ENCODE results near the gene PSMB5. TPM values are rescaled to one million over a fixed set of nuclear protein-coding genes. Genes with fewer than 3 reads are reported as not detected.
A peak's percentile ranks its signal among the peaks of the same experiment; 100 is the strongest.

The PSMB5 gene
- total and polyA plus RNA-seq, 4 experiments from 2014 or later = 31.4 to 56.6 (median 43.3) TPM

DNA sequence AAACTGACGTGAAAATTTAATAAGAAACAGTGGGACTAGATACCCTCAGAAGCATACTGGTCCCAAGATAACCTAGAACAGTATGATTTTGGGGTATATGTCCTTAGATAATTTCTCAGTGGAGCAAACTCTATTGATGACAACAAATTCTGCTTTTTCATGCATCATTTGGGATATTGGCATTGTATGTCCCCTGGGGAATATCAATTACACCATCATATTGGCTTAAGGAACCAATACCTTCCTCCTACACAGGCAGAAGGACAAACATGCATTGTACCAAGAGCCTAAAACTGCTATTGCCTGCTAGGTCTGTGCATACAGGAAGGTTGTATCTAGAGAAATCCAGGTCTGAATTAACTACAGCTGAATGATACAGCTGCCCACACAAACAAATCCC is 40.2 kb upstream of the PSMB5 start:
- Histone ChIP-seq H3K4me1 (ENCODE audit: insufficient read depth, low read length) (peaks cover 22% of the 10 kb centered on the region), H3K9me3 (ENCODE audit: control insufficient read depth in 1 of 2, low read length in 2 of 2) (no peaks in the 10 kb centered on the region), H3K27me3 (ENCODE audit: insufficient read depth, low read length) (no peaks in the 10 kb centered on the region), H3K36me3 (ENCODE audit: insufficient read depth, low read length) (peaks cover 69% of the 10 kb centered on the region), H3K4me3 (ENCODE audit: low read length in 2 of 2) (no peak overlapping the region), H3K27ac (ENCODE audit: low read depth, low read length) (no peak overlapping the region)
- Mint-ChIP-seq H3K4me1 (peaks cover 17 to 25% (median 24%) of the 10 kb centered on the region in 4 donors), H3K9me3 (no peaks in the 10 kb centered on the region), H3K27ac (peak overlapping the region in 1 of 7 donors; percentile 23), H3K4me3 (no peak overlapping the region), H3K27me3 (no peaks in the 10 kb centered on the region), H3K36me3 (peaks cover 39 to 78% of the 10 kb centered on the region in 2 donors)
- CTCF ChIA-PET (ENCODE audit: partially characterized antibody) = interaction anchor here (0.7 to 1.9 kb wide), 4 partner anchors 17 to 113 kb away, joined by 3 to 7 read pairs (median 3); partner anchors contain the start of genes ACIN1 and C14orf119
- intact Hi-C loops (cut with micrococcal nuclease) = no loop called here
- POLR2A ChIA-PET (ENCODE audit: partially characterized antibody) = no interaction called here
- DNase-seq = no peak

DNA sequence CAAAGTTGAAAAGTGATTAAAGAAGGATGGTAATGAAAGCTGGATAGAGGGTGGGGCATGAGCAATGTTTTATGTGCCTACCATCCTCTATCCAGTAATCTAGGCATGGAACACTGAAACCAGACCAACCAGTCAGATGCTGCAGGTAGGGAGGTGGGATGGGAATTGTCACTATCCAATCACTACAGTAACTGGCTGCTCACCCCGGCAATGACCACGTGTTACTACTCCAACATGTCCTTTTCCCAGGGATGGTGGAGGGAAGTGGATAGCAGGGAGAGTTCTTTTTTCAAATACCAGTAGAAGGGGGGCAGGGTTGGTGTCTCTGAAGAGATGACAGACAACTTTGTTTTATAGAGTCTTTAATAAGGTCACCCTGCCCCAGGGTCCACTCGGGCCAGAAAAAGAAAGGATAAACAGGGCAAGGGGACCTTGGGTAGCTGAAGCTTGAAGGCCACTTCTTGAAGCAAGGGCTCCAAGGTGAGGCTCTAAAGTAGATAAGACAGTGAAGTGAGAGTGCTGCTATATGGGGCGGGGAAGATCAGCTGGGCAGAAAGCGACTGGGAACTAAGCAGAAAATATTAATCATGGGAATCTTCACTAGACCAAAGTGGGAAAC is 37.3 kb upstream of the PSMB5 start:
- intact Hi-C loops (cut with micrococcal nuclease) = no loop called here
- peaks cover 21 to 36% (median 30%) of the 10 kb centered on the region in 4 donors for H3K4me1 Mint-ChIP-seq
- Histone ChIP-seq H3K27me3 (ENCODE audit: insufficient read depth, low read length) (no peaks in the 10 kb centered on the region), H3K4me1 (ENCODE audit: insufficient read depth, low read length) (peaks cover 28% of the 10 kb centered on the region), H3K36me3 (ENCODE audit: insufficient read depth, low read length) (peaks cover 56% of the 10 kb centered on the region), H3K4me3 (ENCODE audit: low read length in 2 of 2) (no peak overlapping the region), H3K9me3 (ENCODE audit: control insufficient read depth in 1 of 2, low read length in 2 of 2) (no peaks in the 10 kb centered on the region), H3K27ac (ENCODE audit: low read depth, low read length) (peak overlapping the region; percentile 69)
- no peak for DNase-seq
- POLR2A ChIA-PET (ENCODE audit: partially characterized antibody) = interaction anchor here (0.6 to 2.5 kb wide), 11 partner anchors 8 to 142 kb away, joined by 3 to 29 read pairs (median 3); partner anchors contain the start of genes ACIN1, C14orf119, CEBPE and PRMT5
- H3K27ac Mint-ChIP-seq = peak overlapping the region; percentile 89 to 98 (median 95)
- peaks cover 21 to 69% of the 10 kb centered on the region in 2 donors for H3K36me3 Mint-ChIP-seq
- no peaks in the 10 kb centered on the region for H3K9me3 Mint-ChIP-seq
- H3K4me3 Mint-ChIP-seq = peak overlapping the region; percentile 93 to 99 (median 94)
- CTCF ChIA-PET (ENCODE audit: partially characterized antibody) = interaction anchor here (1.1 to 3.7 kb wide), 16 partner anchors 9 to 308 kb away, joined by 3 to 40 read pairs (median 6); partner anchors contain the start of genes ACIN1, AJUBA, C14orf119 and CDH24
- H3K27me3 Mint-ChIP-seq = no peaks in the 10 kb centered on the region

DNA sequence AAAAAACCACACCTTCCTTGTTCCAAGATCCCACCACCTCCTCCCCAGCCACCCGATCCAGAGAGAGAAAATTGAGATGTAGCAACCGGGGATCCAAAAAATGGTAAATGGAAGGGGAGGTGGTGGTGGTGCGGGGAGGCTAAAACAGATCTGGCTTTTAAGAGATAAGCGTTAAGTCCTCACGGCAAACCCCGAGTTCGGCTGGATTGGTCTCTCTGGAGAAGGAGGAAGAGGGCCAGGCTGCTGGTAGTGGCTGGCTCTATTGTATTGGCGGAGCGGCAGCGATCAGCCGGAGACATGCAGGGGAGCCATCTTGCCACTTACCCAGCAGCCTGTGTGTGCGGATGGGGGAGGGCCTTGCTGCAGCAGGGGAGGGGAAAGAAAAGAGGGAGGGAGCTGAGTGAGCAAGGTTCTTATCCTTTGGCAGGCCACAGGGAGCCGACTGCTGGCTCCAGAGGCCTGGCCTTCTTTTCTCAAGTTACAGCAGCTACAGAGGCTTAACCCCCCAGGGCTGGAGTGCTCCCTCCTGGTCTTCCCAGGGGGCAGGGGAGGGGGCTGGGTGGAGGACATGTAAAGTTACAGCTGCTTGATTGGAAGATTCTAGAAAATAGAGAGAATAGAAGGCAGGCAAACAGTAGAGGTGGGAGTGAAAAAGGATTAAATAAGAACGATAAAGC is 36.7 kb upstream of the PSMB5 start:
- Mint-ChIP-seq H3K27me3 (no peaks in the 10 kb centered on the region), H3K36me3 (peaks cover 21 to 69% of the 10 kb centered on the region in 2 donors), H3K9me3 (no peaks in the 10 kb centered on the region), H3K27ac (peak overlapping the region; percentile 89 to 98 (median 95)), H3K4me1 (peaks cover 21 to 36% (median 30%) of the 10 kb centered on the region in 4 donors), H3K4me3 (peak overlapping the region; percentile 93 to 99 (median 94))
- peak overlapping the region; percentile 76 to 89 for H3K4me3 ChIP-seq (ENCODE audit: low read length in 2 of 2)
- peaks cover 55% of the 10 kb centered on the region for H3K36me3 ChIP-seq (ENCODE audit: insufficient read depth, low read length)
- CTCF ChIA-PET (ENCODE audit: partially characterized antibody) = interaction anchor here (1.1 to 3.7 kb wide), 20 partner anchors 10 to 308 kb away, joined by 3 to 40 read pairs (median 6); partner anchors contain the start of genes ACIN1, AJUBA, C14orf119 and CDH24
- intact Hi-C loops (cut with micrococcal nuclease) = no loop called here
- no peaks in the 10 kb centered on the region for H3K27me3 ChIP-seq (ENCODE audit: insufficient read depth, low read length)
- POLR2A ChIA-PET (ENCODE audit: partially characterized antibody) = interaction anchor here (0.7 to 2.5 kb wide), 11 partner anchors 8 to 142 kb away, joined by 3 to 29 read pairs (median 3); partner anchors contain the start of genes ACIN1, C14orf119, CEBPE and PRMT5
- H3K27ac ChIP-seq (ENCODE audit: low read depth, low read length) = peak overlapping the region; percentile 69
- DNase-seq = peak; percentile 69 to 87 (median 74)
- no peaks in the 10 kb centered on the region for H3K9me3 ChIP-seq (ENCODE audit: control insufficient read depth in 1 of 2, low read length in 2 of 2)
- H3K4me1 ChIP-seq (ENCODE audit: insufficient read depth, low read length) = peaks cover 28% of the 10 kb centered on the region

DNA sequence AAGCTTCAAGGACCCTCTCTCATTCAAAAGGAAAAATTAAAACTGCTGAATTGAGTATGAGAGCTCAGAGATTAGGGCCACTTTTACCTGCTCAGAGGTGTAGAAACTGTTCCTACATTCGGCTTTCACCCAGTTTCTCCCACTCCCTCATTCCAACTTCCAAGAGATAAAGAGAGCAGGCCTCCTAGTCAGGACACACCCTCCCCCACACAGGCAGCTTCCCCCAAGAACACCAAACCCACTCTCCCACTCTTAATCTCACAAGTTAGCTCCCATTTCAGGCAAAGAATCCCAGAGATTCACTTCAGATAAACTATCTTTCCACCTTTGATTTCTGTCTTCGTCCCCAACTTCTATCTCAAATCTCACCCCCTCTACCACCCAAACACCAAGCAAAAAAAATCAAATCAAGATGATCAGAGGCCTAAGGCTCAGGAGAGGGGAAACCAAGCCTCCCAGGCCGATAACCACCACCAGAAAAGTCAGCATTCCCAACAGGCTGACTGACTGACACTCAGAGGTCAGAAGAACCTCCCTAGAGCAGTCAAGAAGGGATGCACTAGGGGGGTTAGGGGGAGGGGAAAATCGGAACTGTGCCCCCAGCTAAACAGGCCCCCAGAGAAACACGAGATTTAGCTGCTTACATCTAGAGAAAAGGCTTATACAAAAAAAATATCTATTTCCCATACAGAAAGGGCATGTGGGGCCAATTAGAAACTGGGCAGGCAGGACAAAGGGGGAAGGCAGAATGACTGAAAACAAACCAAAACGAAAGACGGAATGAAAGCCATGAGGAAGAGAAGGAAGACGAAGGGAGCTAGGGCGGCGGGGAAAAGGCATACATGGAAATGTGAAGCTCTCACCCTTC is 35.8 kb upstream of the PSMB5 start:
- Mint-ChIP-seq H3K27ac (peak overlapping the region; percentile 89 to 98 (median 95)), H3K9me3 (no peaks in the 10 kb centered on the region), H3K4me3 (peak overlapping the region; percentile 93 to 99 (median 94)), H3K27me3 (no peaks in the 10 kb centered on the region), H3K4me1 (peaks cover 21 to 41% (median 32%) of the 10 kb centered on the region in 4 donors), H3K36me3 (peaks cover 24 to 69% of the 10 kb centered on the region in 2 donors)
- Histone ChIP-seq H3K9me3 (ENCODE audit: control insufficient read depth in 1 of 2, low read length in 2 of 2) (no peaks in the 10 kb centered on the region), H3K4me3 (ENCODE audit: low read length in 2 of 2) (peak overlapping the region; percentile 76 to 89), H3K27ac (ENCODE audit: low read depth, low read length) (peak overlapping the region; percentile 69), H3K4me1 (ENCODE audit: insufficient read depth, low read length) (peaks cover 28% of the 10 kb centered on the region), H3K36me3 (ENCODE audit: insufficient read depth, low read length) (peaks cover 54% of the 10 kb centered on the region), H3K27me3 (ENCODE audit: insufficient read depth, low read length) (no peaks in the 10 kb centered on the region)
- DNase-seq = no peak
- ChIA-PET CTCF (ENCODE audit: partially characterized antibody) (interaction anchor here (0.7 to 3.7 kb wide), 21 partner anchors 12 to 309 kb away, joined by 3 to 40 read pairs (median 6); partner anchors contain the start of genes ACIN1, AJUBA, C14orf119 and CDH24), POLR2A (ENCODE audit: partially characterized antibody) (interaction anchor here (0.6 to 2.5 kb wide), 6 partner anchors 13 to 103 kb away, joined by 3 to 29 read pairs (median 4); partner anchors contain the start of genes ACIN1 and C14orf119)
- intact Hi-C loops (cut with micrococcal nuclease) = no loop called here

DNA sequence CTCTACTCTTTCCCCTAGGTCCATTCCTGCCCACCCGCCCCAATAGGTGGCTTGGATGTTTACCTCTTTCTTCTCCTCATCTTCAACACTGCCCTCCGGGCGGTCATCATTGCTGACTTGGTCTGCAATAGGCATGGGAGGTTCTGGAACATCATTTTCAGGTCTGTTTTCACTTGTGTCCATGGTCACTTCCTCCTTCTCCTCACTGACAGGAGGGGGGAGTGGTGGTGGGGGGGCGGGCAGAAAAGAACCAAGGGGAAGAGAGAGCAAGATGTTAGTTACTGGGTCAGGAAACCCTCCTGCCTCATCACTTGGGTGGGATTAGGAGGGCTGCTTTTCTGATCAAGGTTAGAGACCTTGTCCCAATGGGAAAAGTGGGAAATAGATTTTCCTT is 34.7 kb upstream of the PSMB5 start:
- Mint-ChIP-seq H3K4me1 (peaks cover 19 to 41% (median 32%) of the 10 kb centered on the region in 4 donors), H3K27me3 (no peaks in the 10 kb centered on the region), H3K36me3 (peaks cover 22 to 68% of the 10 kb centered on the region in 2 donors), H3K9me3 (no peaks in the 10 kb centered on the region), H3K4me3 (peak overlapping the region in 1 of 8 donors; percentile 74), H3K27ac (peak overlapping the region in 6 of 7 donors; percentile 34 to 93 (median 86))
- ChIA-PET POLR2A (ENCODE audit: partially characterized antibody) (interaction anchor here (0.8 to 2.5 kb wide), 10 partner anchors 8 to 140 kb away, joined by 3 to 37 read pairs (median 4); partner anchors contain the start of genes ACIN1, AJUBA, C14orf119 and PRMT5), CTCF (ENCODE audit: partially characterized antibody) (interaction anchor here (0.7 to 19.0 kb wide), 48 partner anchors 9 to 914 kb away, joined by 3 to 1070 read pairs (median 5); partner anchors contain the start of genes ACIN1, AJUBA, C14orf119 and CDH24)
- H3K27ac ChIP-seq (ENCODE audit: low read depth, low read length) = no peak overlapping the region
- peaks cover 28% of the 10 kb centered on the region for H3K4me1 ChIP-seq (ENCODE audit: insufficient read depth, low read length)
- H3K27me3 ChIP-seq (ENCODE audit: insufficient read depth, low read length) = no peaks in the 10 kb centered on the region
- no peak for DNase-seq
- H3K36me3 ChIP-seq (ENCODE audit: insufficient read depth, low read length) = peaks cover 46% of the 10 kb centered on the region
- intact Hi-C loops (cut with micrococcal nuclease) = loop anchor here (1.0 to 2.0 kb wide), 6 partner anchors 8 to 311 kb away; partner anchors contain the start of genes ACIN1 and C14orf119
- no peak overlapping the region for H3K4me3 ChIP-seq (ENCODE audit: low read length in 2 of 2)
- no peaks in the 10 kb centered on the region for H3K9me3 ChIP-seq (ENCODE audit: control insufficient read depth in 1 of 2, low read length in 2 of 2)

DNA sequence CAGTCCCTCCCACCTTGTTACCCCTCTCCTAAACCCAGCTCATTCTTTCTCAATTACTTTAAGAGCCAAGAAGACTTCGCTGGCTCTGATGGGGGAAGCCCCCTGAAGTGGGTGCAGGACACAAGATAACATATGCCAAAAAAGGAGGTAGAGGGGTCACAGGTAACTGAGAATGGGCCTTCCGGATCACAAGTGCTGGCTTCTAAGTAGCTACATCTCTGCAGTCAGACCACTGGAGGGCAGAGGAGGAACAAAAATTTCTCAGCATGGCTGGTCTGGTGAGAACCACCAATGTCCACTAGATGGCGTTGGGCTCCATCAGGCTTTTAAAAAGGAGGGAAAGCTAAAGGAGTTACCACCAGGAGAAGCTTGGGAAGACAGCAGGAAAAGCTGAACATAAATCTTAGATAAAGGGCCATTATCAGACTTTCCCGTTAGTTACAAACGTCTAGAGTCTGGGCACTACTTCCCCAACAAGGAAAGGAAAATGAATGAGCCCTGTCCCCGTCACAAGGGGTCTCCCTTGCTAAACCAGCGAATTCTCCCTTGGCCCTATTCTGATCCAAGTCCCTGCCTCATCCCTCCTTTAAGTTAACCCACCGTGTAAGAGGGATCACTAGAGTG is 34.2 kb upstream of the PSMB5 start:
- no peak overlapping the region for H3K27ac ChIP-seq (ENCODE audit: low read depth, low read length)
- DNase-seq = peak; percentile 77 to 81 (median 78)
- no peak overlapping the region for H3K4me3 ChIP-seq (ENCODE audit: low read length in 2 of 2)
- CTCF ChIA-PET (ENCODE audit: partially characterized antibody) = interaction anchor here (0.7 to 19.0 kb wide), 62 partner anchors 10 to 913 kb away, joined by 3 to 1070 read pairs (median 4); partner anchors contain the start of genes ACIN1, AJUBA, C14orf119 and CDH24
- H3K9me3 ChIP-seq (ENCODE audit: control insufficient read depth in 1 of 2, low read length in 2 of 2) = no peaks in the 10 kb centered on the region
- intact Hi-C loops (cut with micrococcal nuclease) = loop anchor here (1.0 to 2.0 kb wide), 6 partner anchors 8 to 312 kb away; partner anchors contain the start of genes ACIN1 and C14orf119
- H3K4me3 Mint-ChIP-seq = peak overlapping the region in 7 of 8 donors; percentile 34 to 74 (median 61)
- H3K36me3 ChIP-seq (ENCODE audit: insufficient read depth, low read length) = peaks cover 50% of the 10 kb centered on the region
- no peaks in the 10 kb centered on the region for H3K27me3 ChIP-seq (ENCODE audit: insufficient read depth, low read length)
- no peaks in the 10 kb centered on the region for H3K27me3 Mint-ChIP-seq
- H3K27ac Mint-ChIP-seq = peak overlapping the region; percentile 34 to 93 (median 87)
- H3K4me1 Mint-ChIP-seq = peaks cover 19 to 41% (median 32%) of the 10 kb centered on the region in 4 donors
- POLR2A ChIA-PET (ENCODE audit: partially characterized antibody) = interaction anchor here (0.8 to 2.2 kb wide), 12 partner anchors 8 to 303 kb away, joined by 3 to 37 read pairs (median 4); partner anchors contain the start of genes ACIN1, AJUBA, C14orf119 and OXA1L
- no peaks in the 10 kb centered on the region for H3K9me3 Mint-ChIP-seq
- H3K36me3 Mint-ChIP-seq = peaks cover 27 to 68% of the 10 kb centered on the region in 2 donors
- peaks cover 28% of the 10 kb centered on the region for H3K4me1 ChIP-seq (ENCODE audit: insufficient read depth, low read length)

Data from CD4-positive, alpha-beta memory T cell (primary cell).